Measurements from ENCODE around the gene TACSTD2.
"Not testable (repeated sequence)": the region's sequence is repeated elsewhere in the genome, so short reads cannot be mapped to it uniquely, and the experiment has no call there.

Gene TACSTD2

DNA sequence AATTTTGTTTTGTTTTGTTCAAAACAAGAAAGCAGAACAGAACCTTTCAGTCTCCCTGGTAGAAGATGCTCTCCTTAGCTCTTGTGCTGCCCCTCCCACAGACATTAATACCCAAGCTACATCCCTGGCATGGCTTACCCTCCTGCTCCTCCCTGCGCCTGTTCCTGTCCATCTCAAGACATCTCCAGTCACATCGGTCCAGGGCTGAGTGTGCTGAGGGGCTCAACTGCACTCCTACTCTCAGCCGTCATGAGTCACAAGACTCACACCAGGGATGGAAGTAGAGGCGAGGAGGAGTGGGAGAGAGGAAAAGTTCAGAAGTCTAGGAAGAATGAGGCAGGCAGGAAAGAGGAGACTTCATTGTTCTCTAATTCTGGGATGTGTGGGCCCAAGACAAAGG, 9.2 kb upstream of the TACSTD2 start:
- DNase-seq = no peak

DNA sequence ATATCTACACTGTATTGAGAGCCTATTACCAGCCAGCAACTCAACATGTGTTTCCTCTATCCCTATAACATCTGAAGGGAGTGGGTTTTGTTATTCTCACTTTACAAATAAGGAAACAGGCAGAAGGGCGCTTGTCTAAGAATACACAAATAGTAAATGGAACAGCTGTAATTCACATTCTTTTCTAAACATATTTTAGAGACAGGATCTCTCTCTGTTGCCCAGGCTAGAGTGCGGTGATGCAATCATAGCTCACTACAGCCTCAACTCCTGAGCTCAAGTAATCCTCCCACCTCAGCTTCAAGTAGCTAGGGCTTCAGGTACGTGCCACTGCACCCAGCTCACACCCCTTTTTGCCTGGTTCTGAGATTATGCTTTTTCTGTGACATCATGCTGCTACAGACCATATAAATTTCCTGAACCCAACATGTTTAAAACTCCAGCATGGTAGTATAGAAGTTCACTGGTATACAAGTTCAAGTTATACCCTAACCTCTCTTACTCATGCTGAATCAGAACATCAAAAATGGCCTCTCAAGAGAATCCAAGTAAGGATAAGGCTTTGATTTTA, 8.6 kb upstream of the TACSTD2 start:
- DNase-seq = no peak

DNA sequence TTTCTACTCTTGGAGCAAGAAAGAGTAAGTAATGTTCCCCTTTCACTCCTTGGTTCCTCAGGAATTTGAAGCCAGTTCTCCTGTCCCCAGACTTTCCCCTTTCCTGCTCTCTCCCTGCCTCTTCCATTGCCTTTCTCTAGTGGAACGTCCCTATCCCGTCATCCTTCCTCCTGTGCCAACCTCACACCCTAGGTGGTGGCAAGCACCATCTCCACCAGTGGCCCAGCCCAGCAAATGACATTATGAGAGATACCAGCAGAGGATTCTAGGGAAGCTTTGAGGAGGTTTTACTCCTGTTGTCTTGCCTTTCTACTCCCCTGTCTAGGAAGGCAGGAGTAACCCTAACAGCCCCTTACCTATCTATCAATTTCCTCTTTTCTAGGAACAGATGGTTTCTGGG, 8.1 kb upstream of the TACSTD2 start:
- no peak for DNase-seq

GRCh38 chr1:58584082-58584895, 7.2 kb upstream of the TACSTD2 start:
- DNase-seq = no peak

DNA sequence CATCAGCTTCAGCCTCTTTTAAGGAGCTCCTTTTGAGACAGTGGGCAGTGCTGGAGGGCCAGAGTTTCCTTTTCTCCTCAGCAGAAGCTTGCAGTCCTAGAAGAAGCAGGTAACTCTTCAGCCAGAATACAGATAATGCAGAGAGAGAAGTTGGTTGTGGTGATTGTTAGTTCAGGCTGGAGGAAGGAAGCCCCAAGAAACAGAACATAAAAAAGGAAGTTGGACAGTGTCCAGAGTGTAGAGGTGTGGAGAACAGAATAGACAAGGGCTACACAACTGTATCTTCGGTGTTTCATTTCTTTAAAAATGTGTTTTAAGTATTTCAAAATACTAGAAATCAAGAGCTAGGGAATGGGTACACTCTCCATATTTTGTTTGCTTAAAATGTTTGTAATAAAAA, 6.4 kb upstream of the TACSTD2 start:
- no peak for DNase-seq

- not testable (repeated sequence) for DNase-seq
Observed at GRCh38 chr1:58582143-58582542, 5.1 kb upstream of the TACSTD2 start.

DNA sequence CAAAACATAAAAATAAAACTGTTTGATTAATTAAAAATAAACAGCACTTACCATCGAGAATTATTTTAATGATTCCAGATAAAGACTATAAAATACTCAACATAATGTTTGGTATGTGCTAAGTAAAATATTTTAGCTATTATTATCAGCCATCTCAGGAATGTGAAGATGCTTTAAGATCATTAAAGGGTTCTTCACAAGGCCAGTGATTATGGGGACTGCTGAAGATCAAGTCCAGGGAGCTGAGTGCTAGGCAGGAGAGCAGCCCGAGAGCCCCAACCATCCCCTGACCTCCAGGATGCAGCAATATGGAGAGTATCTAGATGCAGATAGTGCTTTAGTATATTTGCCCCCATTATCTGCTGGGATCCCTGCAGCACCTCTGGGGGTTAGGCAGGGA, 4.6 kb upstream of the TACSTD2 start:
- no peak for DNase-seq

DNA sequence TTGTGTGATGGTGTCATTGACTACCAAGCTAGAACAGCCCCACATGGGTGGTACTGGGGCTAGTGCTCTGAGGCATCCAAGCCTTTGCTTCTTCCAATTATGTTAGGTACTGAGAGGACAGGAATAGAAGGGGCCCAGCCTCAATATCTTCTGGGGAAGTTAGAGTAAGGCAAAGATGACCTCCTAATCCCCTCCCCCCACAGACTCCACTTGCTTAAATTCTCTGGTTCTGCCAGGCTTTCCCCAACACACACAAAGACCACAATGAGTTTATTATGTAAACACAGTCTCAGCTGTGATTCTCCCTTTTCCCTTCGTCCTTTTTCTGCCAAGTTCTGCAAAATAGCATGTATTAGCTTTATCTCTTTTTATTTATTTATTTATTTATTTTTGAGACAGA, 3.1 kb upstream of the TACSTD2 start:
- DNase-seq = no peak

GRCh38 chr1:58577654-58578030, 590 bp upstream of the TACSTD2 start:
- no peak for DNase-seq

DNA sequence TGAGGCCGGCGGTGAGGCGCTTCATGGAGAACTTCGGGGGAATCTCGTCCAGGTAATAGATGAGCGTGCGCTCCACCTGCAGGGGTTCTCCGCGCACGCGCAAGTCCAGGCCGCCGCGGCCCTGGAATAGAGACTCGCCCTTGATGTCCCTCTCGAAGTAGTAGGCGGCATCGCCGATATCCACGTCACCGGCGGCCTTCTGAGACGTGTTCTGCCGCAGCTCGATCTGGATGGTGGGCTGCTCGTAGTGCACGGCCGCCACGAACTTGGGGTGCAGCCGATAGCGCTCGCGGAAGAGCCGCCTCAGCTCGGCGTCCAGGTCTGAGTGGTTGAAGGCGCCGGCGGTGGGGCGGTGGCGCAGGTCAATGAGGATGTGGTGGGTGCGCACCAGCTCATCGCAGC, 726 bp downstream of the TACSTD2 start:
- peak; percentile 10 for DNase-seq

DNA sequence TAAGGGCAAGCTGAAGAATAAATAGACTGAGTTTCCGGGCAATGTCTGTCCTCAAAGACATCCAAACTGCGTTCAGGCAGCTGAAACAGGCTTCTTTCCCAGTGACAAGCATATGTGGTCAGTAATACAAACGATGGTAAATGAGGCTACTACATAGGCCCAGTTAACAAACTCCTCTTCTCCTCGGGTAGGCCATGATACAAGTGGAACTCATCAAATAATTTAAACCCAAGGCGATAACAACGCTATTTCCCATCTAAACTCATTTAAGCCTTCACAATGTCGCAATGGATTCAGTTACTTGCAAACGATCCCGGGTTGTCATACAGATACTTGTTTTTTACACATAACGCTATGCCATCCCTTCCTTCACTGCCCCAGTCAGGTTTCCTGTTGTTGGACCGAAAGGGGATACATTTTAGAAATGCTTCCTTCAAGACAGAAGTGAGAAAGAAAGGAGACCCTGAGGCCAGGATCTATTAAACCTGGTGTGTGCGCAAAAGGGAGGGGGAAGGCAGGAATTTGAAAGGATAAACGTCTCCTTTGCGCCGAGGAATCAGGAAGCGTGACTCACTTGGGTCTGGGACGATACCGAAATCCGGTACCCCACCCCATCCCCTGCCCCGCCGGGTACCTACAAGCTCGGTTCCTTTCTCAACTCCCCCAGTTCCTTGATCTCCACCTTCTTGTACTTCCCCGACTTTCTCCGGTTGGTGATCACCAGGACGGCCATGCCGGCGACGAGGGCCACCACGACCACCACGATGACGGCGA, 1.3 kb downstream of the TACSTD2 start:
- no peak for DNase-seq

GRCh38 chr1:58574816-58575215, 2.2 kb downstream of the TACSTD2 start:
- DNase-seq = no peak

- DNase-seq = peak; percentile 43
Observed at GRCh38 chr1:58573705-58574591, 3.1 kb downstream of the TACSTD2 start.

- no peak for DNase-seq
Observed at GRCh38 chr1:58573138-58573537, 3.9 kb downstream of the TACSTD2 start.

- DNase-seq = no peak
Observed at GRCh38 chr1:58572690-58573089, 4.4 kb downstream of the TACSTD2 start.

- no peak for DNase-seq
Observed at GRCh38 chr1:58571616-58572015, 5.4 kb downstream of the TACSTD2 start.

- DNase-seq = no peak
Observed at GRCh38 chr1:58570817-58571216, 6.2 kb downstream of the TACSTD2 start.

- DNase-seq = no peak
Observed at GRCh38 chr1:58570094-58570493, 7.0 kb downstream of the TACSTD2 start.

GRCh38 chr1:58568911-58569310, 8.1 kb downstream of the TACSTD2 start:
- DNase-seq = no peak

DNA sequence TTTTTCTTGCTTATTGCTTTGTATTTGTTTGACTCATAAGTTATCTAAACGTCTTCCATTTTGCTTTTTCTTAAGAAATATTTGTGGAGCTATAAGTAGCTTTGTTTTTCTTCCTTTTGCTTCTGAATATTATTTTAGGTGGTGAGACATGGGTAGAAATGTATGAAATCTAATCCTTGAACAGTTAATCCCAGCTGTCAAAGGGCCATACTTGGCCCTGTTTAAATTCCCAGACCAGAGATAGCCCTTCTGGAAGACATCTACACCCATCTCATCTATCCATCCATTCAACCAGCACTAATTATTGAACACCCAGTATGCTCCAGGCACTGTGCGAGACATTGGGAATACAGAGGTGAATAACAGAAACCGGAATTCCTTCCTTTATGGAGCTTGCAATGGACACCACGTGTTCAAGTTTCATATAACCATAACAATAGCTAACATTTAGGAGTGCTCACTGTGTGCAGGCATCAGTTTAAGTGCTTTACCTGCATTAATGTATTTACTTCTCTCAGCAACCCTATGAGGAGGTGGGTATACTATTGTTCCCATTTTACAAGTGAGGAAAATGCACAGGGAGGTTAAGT, 8.7 kb downstream of the TACSTD2 start:
- DNase-seq = no peak

GRCh38 chr1:58566339-58566738, 10.7 kb downstream of the TACSTD2 start:
- no peak for DNase-seq

- not testable (repeated sequence) for DNase-seq
Observed at GRCh38 chr1:58563715-58564114, 13.3 kb downstream of the TACSTD2 start.

DNA sequence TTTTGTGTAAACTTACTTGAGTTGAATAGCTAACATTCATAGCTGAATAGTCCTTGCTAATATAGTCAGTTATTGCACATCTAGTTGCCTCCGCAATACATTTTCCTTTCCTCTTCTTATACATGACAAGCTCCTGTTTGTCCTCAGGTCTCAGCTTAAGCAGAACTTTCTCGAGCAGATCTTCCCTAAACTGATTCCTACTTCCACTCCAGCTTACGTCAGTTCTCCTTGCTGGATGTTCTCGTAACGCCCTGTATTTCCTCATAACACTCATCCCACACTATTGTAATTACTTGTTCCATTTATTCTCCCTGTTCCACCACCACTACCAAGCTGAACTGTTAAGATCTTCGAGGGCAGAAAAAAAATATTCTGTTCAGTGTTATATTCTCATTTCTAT, 15.4 kb downstream of the TACSTD2 start:
- DNase-seq = no peak
